B cell (primary cell): ENCODE results near the gene DNAH8. TPM values are rescaled to one million over a fixed set of nuclear protein-coding genes. Genes with fewer than 3 reads are reported as not detected.

Experiments used
- ATAC-seq: fragments of 200-7000 bp; cut with Tn5 transposase; one replicate; pipeline ENCODE4 v1.10.0; 2021; ENCODE audit warnings: low read depth, mild to moderate bottlenecking, moderate number of reproducible peaks, moderate library complexity
- CTCF ChIA-PET: fragments of 350-600 bp; sonication (Branson Sonifier 250); formaldehyde crosslinking; loops from one replicate; lab custom pipeline; 2021; ENCODE audit warnings: antibody characterized with exemption, inconsistent platforms; lab: Charles Lee
- POLR2A ChIA-PET: fragments of 350-600 bp; sonication (Branson Sonifier 250); formaldehyde crosslinking; loops from one replicate; lab custom pipeline; 2021; ENCODE audit warnings: antibody characterized with exemption; lab: Charles Lee
- DNase-seq: peaks from one replicate; pipeline ENCODE4 v3.0.0; 2013
- H2AFZ ChIP-seq: 2 replicates; pipeline ENCODE4 v1.6.1; 2012; ENCODE audit warnings: mild to moderate bottlenecking, low read depth, low read length; ENCODE audit not compliant: insufficient read depth, poor library complexity, severe bottlenecking
- H3K27ac ChIP-seq, 2 donors: 1 replicate in 1 of 2; 2 replicates in 1 of 2; pipeline ENCODE4 v1.5.1; 2012 to 2013; ENCODE audit warnings: low read length in 2 of 2, mild to moderate bottlenecking in 2 of 2, moderate library complexity in 1 of 2
- H3K27me3 ChIP-seq, 4 experiments: fragments of 200-600 bp in 1 of 4; sonication (generic) in 1 of 4; replicated peaks in 1 of 4; 1 replicate in 2 of 4; 2 replicates in 2 of 4; pipeline versions ENCODE4 v1.6.1 to v1.7.0; 2013 to 2016; ENCODE audit warnings: low read length in 3 of 4, mild to moderate bottlenecking in 2 of 4, mixed read lengths in 1 of 4, moderate library complexity in 1 of 4; ENCODE audit not compliant: insufficient read depth in 4 of 4, control insufficient read depth in 3 of 4; ENCODE audit errors: control extremely low read depth in 1 of 4
- H3K36me3 ChIP-seq, 2 experiments: replicated peaks in 1 of 2; 1 replicate in 1 of 2; 2 replicates in 1 of 2; pipeline versions ENCODE4 v1.6.1 to v1.7.1; 2013; ENCODE audit warnings: low read length in 1 of 2; ENCODE audit not compliant: insufficient read depth in 2 of 2, control insufficient read depth in 1 of 2; ENCODE audit errors: control extremely low read depth in 1 of 2, extremely low read depth in 1 of 2
- H3K4me1 ChIP-seq, 2 donors: fragments of 200-600 bp in 1 of 2; sonication (generic) in 1 of 2; 1 replicate in 1 of 2; 2 replicates in 1 of 2; pipeline versions ENCODE4 v1.5.1 to v1.6.1; 2013 to 2017; ENCODE audit warnings: low read length in 2 of 2; ENCODE audit not compliant: control insufficient read depth in 2 of 2, insufficient read depth in 2 of 2
- H3K4me2 ChIP-seq: replicated peaks from 2 replicates; pipeline ENCODE3; 2012; ENCODE audit warnings: mild to moderate bottlenecking, low read depth, low read length; ENCODE audit not compliant: poor library complexity, severe bottlenecking
- H3K4me3 ChIP-seq, 5 experiments: fragments of 200-600 bp in 1 of 5; sonication (generic) in 1 of 5; 1 replicate in 3 of 5; 2 replicates in 2 of 5; pipeline versions ENCODE4 v1.5.1 to v1.7.0; 2011 to 2016; ENCODE audit warnings: low read length in 4 of 5, mild to moderate bottlenecking in 4 of 5, low read depth in 2 of 5, control low read depth in 1 of 5, moderate library complexity in 1 of 5; ENCODE audit not compliant: insufficient read depth in 1 of 5; ENCODE audit errors: control extremely low read depth in 1 of 5, extremely low read depth in 1 of 5
- H3K79me2 ChIP-seq: fragments of 200-600 bp; sonication (generic); one replicate; pipeline ENCODE4 v1.6.0; 2016; ENCODE audit warnings: low read length; ENCODE audit not compliant: control insufficient read depth, insufficient read depth
- H3K9ac ChIP-seq: fragments of 200-600 bp; sonication (generic); 2 replicates; pipeline ENCODE4 v1.6.1; 2017; ENCODE audit warnings: mild to moderate bottlenecking, low read length, moderate library complexity
- H3K9me3 ChIP-seq, 3 donors: one replicate each; pipeline versions ENCODE4 v1.6.1 to v1.7.1; 2013; ENCODE audit warnings: low read length in 2 of 3; ENCODE audit not compliant: control insufficient read depth in 2 of 3, insufficient read depth in 1 of 3; ENCODE audit errors: control extremely low read depth in 1 of 3
- H4K20me1 ChIP-seq: 2 replicates; pipeline ENCODE4 v1.6.0; 2012; ENCODE audit warnings: mild to moderate bottlenecking, low read length; ENCODE audit not compliant: insufficient read depth, control insufficient read depth, poor library complexity, severe bottlenecking
- H3K27ac Mint-ChIP-seq: one replicate; pipeline ENCODE4 v1.8.0; 2021; ENCODE audit warnings: mixed read lengths
- H3K27me3 Mint-ChIP-seq: one replicate; pipeline ENCODE4 v1.8.0; 2021; ENCODE audit warnings: mixed read lengths
- H3K4me1 Mint-ChIP-seq: one replicate; pipeline ENCODE4 v1.8.0; 2021; ENCODE audit warnings: mixed read lengths
- H3K4me3 Mint-ChIP-seq: one replicate; pipeline ENCODE4 v1.8.0; 2021; ENCODE audit warnings: mixed read lengths
- H3K9me3 Mint-ChIP-seq: one replicate; pipeline ENCODE4 v1.8.0; 2022; ENCODE audit warnings: mixed read lengths; ENCODE audit not compliant: insufficient read depth
- EZH2 ChIP-seq: IDR thresholded peaks from 2 replicates; pipeline ENCODE4 v1.6.1; 2012; ENCODE audit warnings: borderline replicate concordance, low read depth, mild to moderate bottlenecking, moderate library complexity, low read length; ENCODE audit not compliant: insufficient read depth, poor library complexity, severe bottlenecking
- WGBS: methylation state at CpG from one replicate; pipeline ENCODE4 v1.1.5; 2013; ENCODE audit warnings: missing lambda C conversion rate; ENCODE audit not compliant: insufficient coverage; 5-methylcytosine and 5-hydroxymethylcytosine counted together
- intact Hi-C: fragments of 100-400 bp; cut with micrococcal nuclease; formaldehyde crosslinking; loops from one replicate; pipeline ENCODE4 v1.10.0; 2022
- polyA plus RNA-seq: library from polyadenylated mRNA; depleted of rRNA; stranded (reverse); fragments of >200 nt; gene quantifications from 2 replicates; pipeline ENCODE4 v1.2.3, GENCODE V29; 2012
- total RNA-seq, 2 donors: library from RNA; stranded (reverse); fragments of 120-200 nt in 1 of 2; gene quantifications; 1 replicate in 1 of 2; 2 replicates in 1 of 2; pipeline versions ENCODE4 v1.2.3 to v1.2.4, GENCODE V29; 2013 to 2022
- TF ChIP-seq, protein P1 (sequence below): fragments of 200-600 bp; IDR thresholded peaks from one replicate; pipeline ENCODE4 v1.8.0; 2022; ENCODE audit warnings: antibody characterized with exemption, mild to moderate bottlenecking

DNAH8 gene
- total and polyA plus RNA-seq, 2 donors (not counting 1 experiment from before 2014, with no cell fraction given), result 0.69 to 1.1 TPM

DNA sequence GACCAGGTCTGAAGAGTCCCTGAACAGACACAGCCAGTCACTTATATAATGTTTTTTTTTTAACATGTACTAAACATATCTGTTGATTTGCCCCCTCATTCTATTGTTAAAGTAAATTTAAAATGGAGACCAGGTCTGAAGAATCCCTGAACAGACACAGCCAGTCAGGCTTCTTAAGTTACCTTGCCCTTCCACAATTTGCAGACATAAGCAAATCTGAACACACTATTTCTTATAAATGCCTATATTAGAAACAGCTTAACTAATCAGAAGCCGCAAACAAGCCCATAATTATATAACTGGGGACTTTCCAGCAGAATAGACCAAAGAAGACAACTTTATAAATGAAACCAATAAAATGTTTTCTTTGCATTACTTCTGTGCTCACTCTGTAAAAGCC is 118.2 kb downstream of the DNAH8 start:
- no peaks in the 10 kb centered on the region for H3K4me1 Mint-ChIP-seq

DNA sequence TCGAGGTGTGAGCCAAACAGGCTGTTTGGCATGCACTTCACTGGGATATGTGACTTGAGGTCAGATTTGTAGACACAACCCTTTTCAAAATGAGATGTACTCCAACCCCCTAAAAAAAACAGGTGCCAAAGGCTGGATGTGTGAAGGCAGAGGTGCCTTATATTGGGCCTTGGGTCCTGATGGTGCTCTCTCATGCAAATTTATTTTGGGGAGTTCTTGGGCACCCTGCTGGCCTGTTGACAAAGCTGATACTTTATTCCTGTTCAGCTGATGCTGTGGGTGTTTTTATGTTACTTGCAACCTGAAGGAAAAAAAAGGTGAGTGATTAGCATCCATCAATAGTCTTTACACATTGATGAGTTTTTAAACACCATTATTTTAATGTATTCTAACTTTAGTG is 121.5 kb downstream of the DNAH8 start:
- Histone ChIP-seq H3K27ac (no peak overlapping the region), H3K36me3 (no peaks in the 10 kb centered on the region), H3K4me2 (no peak overlapping the region), H3K9ac (no peak overlapping the region), H3K27me3 (no peaks in the 10 kb centered on the region), H3K4me1 (no peaks in the 10 kb centered on the region), H3K79me2 (no peaks in the 10 kb centered on the region), H3K9me3 (no peaks in the 10 kb centered on the region), H2AFZ (no peak overlapping the region), H3K4me3 (no peak overlapping the region), H4K20me1 (no peaks in the 10 kb centered on the region)
- 80% methylated on average over 1 of the region's 1 CpG for WGBS
- Mint-ChIP-seq H3K4me3 (no peak overlapping the region), H3K4me1 (no peaks in the 10 kb centered on the region), H3K27me3 (no peaks in the 10 kb centered on the region), H3K9me3 (no peaks in the 10 kb centered on the region), H3K27ac (no peak overlapping the region)
- no peak for ATAC-seq
- intact Hi-C loops, result no loop called here
- no peak for DNase-seq
- TF ChIP-seq EZH2, result no peak
- TF ChIP-seq, protein P1, sequence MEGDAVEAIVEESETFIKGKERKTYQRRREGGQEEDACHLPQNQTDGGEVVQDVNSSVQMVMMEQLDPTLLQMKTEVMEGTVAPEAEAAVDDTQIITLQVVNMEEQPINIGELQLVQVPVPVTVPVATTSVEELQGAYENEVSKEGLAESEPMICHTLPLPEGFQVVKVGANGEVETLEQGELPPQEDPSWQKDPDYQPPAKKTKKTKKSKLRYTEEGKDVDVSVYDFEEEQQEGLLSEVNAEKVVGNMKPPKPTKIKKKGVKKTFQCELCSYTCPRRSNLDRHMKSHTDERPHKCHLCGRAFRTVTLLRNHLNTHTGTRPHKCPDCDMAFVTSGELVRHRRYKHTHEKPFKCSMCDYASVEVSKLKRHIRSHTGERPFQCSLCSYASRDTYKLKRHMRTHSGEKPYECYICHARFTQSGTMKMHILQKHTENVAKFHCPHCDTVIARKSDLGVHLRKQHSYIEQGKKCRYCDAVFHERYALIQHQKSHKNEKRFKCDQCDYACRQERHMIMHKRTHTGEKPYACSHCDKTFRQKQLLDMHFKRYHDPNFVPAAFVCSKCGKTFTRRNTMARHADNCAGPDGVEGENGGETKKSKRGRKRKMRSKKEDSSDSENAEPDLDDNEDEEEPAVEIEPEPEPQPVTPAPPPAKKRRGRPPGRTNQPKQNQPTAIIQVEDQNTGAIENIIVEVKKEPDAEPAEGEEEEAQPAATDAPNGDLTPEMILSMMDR, result no peak
- POLR2A ChIA-PET, result no interaction called here
- CTCF ChIA-PET, result no interaction called here

More for the DNA sequence above, 118.2 kb downstream of the DNAH8 start:
- Histone ChIP-seq H3K79me2 (no peaks in the 10 kb centered on the region), H3K4me1 (no peaks in the 10 kb centered on the region), H2AFZ (no peak overlapping the region), H4K20me1 (no peaks in the 10 kb centered on the region), H3K36me3 (no peaks in the 10 kb centered on the region), H3K4me2 (no peak overlapping the region), H3K4me3 (no peak overlapping the region), H3K27me3 (no peaks in the 10 kb centered on the region), H3K27ac (no peak overlapping the region), H3K9me3 (peaks cover 0 to 4% (median 0%) of the 10 kb centered on the region in 3 donors), H3K9ac (no peak overlapping the region)
- DNase-seq, result no peak
- POLR2A ChIA-PET, result no interaction called here
- Mint-ChIP-seq H3K4me3 (no peak overlapping the region), H3K27me3 (no peaks in the 10 kb centered on the region), H3K27ac (no peak overlapping the region), H3K9me3 (peaks cover 4% of the 10 kb centered on the region)
- WGBS, result 83% methylated on average over 1 of the region's 1 CpG
- CTCF ChIA-PET, result no interaction called here
- intact Hi-C loops, result no loop called here
- no peak for ATAC-seq
- no peak for TF ChIP-seq EZH2
